Dedifferentiated amniotic fluid mesenchymal stem cell (primary cell): Measurements from ENCODE around the gene TSR3.
"Not testable (repeated sequence)": the region's sequence is repeated elsewhere in the genome, so short reads cannot be mapped to it uniquely, and the experiment has no call there.

Source experiments
- DNase-seq: peaks from one replicate; pipeline ENCODE4 v3.0.0-alpha.2; 2016; ENCODE audit errors: extremely low spot score

TSR3 gene

GRCh38 chr16:1337486-1337885 is 14.2 kb downstream of the TSR3 start:
- no peak for DNase-seq

- DNase-seq = no peak
Observed at GRCh38 chr16:1336619-1337018, 15.1 kb downstream of the TSR3 start.

GRCh38 chr16:1335996-1336395 is 15.7 kb downstream of the TSR3 start:
- no peak for DNase-seq

- DNase-seq = no peak
Observed at GRCh38 chr16:1335211-1335971, 16.3 kb downstream of the TSR3 start.

- DNase-seq = no peak
Observed at GRCh38 chr16:1334739-1335138, 16.9 kb downstream of the TSR3 start.

GRCh38 chr16:1333854-1334700 is 17.6 kb downstream of the TSR3 start:
- no peak for DNase-seq

- no peak for DNase-seq
Observed at GRCh38 chr16:1333149-1333812, 18.4 kb downstream of the TSR3 start, which contains the start of gene BAIAP3. BAIAP3 (plus strand) TSS chr16:1333645; CDS start chr16:1338550, 4,905 bp downstream.

GRCh38 chr16:1332618-1333148 is 19.0 kb downstream of the TSR3 start:
- DNase-seq = no peak

GRCh38 chr16:1331712-1332617 is 19.7 kb downstream of the TSR3 start:
- no peak for DNase-seq

GRCh38 chr16:1330931-1331711 is 20.6 kb downstream of the TSR3 start:
- DNase-seq = no peak

GRCh38 chr16:1330260-1330914 is 21.3 kb downstream of the TSR3 start:
- no peak for DNase-seq

- DNase-seq = not testable (repeated sequence)
Observed at GRCh38 chr16:1328961-1329360, 22.7 kb downstream of the TSR3 start.

- DNase-seq = not testable (repeated sequence)
Observed at GRCh38 chr16:1328136-1328535, 23.5 kb downstream of the TSR3 start.

GRCh38 chr16:1327619-1327947 is 24.1 kb downstream of the TSR3 start:
- DNase-seq = no peak

GRCh38 chr16:1326946-1327618 is 24.6 kb downstream of the TSR3 start:
- DNase-seq = no peak

GRCh38 chr16:1326391-1326790 is 25.3 kb downstream of the TSR3 start:
- no peak for DNase-seq

- no peak for DNase-seq
Observed at GRCh38 chr16:1325673-1326371, 25.9 kb downstream of the TSR3 start.

- DNase-seq = no peak
Observed at GRCh38 chr16:1325261-1325660, 26.4 kb downstream of the TSR3 start.
